ENCODE measurements around the gene ARHGAP4.

ARHGAP4 gene

DNA sequence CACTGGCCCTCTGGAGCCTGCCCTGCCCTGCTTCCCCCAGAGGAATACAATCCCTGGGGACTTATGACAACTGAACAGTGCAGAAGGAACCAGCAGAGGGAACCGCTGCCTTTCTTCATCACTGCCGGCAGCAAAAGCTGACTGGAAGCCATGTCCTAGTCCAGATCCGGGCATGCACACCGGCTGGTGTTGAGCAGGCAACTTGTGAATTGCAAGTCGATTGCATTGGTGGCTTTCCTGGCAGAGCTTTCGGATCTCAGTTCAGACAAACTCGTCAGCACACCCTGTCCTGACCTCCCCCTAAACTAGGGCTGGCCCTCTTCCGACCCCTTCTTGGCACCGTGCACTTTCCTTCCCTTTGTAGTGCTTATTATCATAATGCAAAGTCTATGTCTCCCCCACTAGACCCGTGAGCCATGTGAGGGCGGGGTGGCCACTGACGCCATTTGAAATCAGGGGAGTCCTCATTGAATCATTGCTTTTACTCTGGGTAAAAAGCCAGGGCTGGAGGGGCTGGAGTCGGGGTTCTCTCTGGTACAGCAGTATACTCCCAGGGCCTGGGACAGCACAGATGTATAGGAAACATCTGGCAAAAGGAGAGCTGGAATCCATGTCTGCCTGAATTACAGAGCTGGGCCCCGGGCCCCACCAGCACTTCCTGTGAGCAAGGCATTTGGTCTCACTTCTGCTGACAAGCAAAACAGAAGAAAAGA lies 1.8 kb downstream of the ARHGAP4 start:
- no peak for DNase-seq

DNA sequence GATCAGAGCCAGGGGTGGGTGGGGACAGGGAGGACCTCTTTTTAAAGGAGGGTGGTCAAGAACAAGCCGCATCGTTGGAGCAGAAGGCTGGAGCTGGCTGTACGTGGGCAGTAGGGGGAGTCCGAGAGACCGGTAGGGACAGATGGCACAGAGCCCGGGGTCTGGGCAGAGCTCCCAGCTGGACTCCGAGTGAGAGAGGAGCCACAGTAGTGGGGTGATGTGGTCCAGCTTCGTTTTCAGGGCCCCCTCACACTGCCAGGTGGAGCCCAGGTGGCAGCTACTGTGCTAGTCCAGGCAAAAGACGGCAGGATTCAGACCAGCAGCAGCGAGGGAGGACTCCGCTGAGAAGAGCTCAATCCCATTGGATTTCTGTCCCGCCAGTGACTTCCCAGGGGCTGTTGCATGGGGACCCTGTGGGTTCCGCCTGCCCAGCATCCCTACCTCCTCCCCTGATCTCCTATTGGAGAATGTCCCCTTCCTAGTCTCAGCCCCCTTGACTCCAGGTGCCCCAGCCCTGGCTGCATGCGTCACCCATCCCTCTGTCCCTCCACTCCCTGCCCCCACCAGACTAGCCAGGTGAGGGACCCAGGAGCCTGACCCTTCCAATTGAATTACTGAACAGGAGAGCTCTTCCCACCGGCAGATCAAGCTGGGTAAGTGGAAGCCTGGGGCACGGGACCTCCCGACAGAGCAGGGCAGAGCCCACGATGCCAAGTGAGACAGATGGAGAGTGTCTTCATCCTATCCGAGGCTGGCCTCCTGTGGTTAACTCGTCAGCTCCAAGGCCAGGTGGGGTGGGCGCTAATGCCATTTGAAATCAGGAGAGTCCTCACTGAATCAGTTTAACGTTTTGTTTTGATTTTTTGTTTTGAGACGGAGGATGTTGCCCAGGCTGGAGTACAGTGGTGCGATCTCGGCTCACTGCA lies 2.9 kb downstream of the ARHGAP4 start:
- DNase-seq = no peak

GRCh38 chrX:153921511-153922446 lies 4.3 kb downstream of the ARHGAP4 start:
- DNase-seq = no peak

DNA sequence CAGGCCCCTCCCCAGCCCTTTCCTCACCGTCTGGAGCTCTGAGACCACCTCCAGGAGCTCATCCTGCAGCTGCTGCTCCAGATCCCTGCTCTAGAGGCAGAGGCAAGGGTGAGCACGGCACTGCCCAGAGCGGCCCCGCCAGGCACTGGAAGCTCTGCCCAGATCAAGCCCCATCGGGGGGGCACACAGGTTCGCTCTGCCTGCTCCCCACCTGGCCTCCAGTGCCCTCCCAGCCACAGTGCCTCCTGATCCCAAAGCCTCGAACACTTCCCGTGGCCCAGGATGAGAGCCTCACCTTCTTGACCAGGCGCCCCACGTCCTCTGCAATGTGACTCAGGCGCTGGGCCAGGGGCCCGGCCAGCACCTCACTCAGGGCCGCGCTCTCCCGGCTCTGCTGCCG lies 5.0 kb downstream of the ARHGAP4 start:
- DNase-seq = no peak

DNA sequence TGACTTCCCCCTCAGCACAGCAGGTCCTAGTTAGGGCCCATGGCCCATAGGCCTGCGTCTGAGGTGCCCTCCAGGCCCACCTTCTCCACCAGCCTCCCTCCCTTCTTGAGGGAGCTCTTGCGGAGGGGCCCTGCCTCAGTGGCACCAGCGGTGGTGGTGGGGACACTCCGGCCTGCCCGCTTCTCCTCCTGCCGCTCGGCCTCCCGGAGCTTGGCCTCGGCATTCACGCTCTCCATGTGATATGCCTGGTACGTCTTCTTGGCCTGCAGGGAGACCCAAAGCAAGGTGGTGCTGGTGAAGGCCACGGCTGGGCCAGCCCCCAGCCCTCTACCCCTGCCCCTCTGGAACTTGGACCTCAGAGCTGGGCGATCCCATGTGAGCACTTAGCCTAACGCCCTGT lies 5.5 kb downstream of the ARHGAP4 start:
- DNase-seq = no peak

DNA sequence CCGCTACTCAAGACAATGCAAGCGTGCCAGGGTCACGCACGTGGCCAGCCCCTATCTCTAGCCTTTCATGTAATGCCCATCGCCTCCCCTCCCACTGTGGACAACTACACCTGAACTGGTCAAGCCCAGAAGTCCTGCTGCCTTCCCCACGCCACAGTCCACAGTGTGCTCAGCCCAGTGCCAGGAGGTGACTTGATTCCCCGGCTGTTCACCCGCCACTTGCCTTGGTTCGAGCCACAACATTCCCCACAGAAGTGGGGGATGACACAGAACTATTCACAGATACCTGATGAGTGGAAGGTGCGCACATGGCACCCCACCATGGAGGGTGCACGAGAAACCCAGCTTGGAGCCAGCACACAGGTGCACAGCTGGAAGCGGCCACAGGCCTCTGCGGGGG lies 6.8 kb downstream of the ARHGAP4 start:
- no peak for DNase-seq

GRCh38 chrX:153917869-153918268 lies 8.2 kb downstream of the ARHGAP4 start:
- no peak for DNase-seq

- DNase-seq = no peak
Observed at GRCh38 chrX:153913701-153914100, 12.4 kb downstream of the ARHGAP4 start.

- DNase-seq = no peak
Observed at GRCh38 chrX:153913211-153913610, 12.9 kb downstream of the ARHGAP4 start.

- DNase-seq = no peak
Observed at GRCh38 chrX:153911798-153912197, 14.3 kb downstream of the ARHGAP4 start.

GRCh38 chrX:153910446-153910845 lies 15.6 kb downstream of the ARHGAP4 start:
- DNase-seq = no peak

- DNase-seq = no peak
Observed at GRCh38 chrX:153909980-153910360, 16.1 kb downstream of the ARHGAP4 start.

DNA sequence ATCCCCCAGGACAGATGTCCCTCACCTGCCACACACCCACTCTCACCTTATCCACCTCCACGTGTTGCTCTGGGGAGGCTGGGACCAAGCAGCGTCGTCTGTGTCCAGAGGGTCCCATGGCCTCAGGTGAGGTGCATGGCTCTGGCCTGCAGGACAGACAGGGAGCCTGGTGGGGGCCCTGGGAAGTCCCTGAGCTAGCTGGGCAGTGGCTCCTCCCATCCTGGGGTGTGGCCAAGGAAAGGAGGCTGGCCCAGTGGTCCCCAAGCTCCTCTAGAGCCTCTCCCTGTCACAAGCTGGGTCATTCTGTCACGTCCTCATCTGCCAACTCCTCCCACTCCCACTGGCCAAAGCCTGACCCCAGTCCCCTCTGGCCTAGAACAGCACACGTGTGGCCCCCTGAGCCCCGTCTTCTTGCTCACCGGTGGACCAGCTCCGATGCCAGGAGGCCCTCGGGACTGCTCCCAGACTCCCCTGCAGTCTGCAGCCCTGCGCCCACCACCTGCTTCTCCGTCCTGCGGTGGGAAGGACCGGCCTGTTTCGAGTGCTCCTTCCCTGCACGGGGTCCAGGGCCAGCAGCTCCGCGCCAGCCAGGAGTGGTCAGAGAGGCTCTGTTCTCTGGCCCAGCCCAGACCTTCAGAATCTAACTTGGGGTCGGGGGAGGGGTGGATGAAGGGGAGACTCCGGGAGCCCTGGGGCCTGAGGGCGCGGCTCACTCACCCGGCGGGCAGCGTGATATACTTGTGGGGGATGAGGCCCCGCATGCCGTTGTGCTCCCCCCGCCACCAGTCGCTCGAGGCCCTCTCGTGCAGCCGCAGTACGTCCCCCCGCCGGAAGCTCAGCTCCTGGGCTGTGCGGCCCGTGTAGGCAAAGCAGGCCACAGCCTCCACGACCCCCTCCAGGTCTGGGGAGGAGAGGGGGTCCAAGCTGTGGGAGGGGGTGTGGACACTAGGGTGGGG lies 16.8 kb downstream of the ARHGAP4 start:
- no peak for DNase-seq

DNA sequence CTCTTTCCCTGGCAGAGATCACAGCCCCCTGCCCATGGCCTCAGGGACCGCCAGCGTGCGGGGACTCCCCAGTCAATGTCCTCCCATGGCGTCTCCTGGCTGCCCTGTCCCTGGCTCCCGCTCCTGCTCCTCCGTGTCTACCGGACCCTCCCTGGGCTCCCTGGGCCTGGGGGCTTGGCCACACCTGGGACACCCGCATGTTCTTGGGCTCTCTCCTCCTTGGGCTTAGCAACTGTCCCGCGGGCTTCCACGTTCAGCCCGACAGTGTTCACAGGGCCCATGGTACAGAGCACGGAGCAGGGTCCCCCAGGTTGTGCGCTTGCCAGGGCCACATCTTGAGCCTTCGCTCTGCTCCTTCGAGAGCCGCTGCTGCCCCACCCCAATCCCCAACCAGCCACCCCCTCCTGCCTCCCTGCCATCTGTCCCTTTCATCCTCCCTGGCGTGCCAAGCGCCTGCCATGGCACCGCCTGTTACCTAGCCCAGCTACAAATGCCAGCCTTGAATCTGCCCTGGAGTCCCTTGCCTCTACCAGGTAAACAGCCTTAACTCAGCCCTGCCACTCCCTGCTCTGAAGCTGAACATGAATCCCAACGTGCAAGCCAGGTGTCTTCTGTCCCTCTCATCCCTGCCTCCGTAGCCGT lies 17.7 kb downstream of the ARHGAP4 start:
- DNase-seq = no peak

- DNase-seq = no peak
Observed at GRCh38 chrX:153907456-153907855, 18.6 kb downstream of the ARHGAP4 start.

DNA sequence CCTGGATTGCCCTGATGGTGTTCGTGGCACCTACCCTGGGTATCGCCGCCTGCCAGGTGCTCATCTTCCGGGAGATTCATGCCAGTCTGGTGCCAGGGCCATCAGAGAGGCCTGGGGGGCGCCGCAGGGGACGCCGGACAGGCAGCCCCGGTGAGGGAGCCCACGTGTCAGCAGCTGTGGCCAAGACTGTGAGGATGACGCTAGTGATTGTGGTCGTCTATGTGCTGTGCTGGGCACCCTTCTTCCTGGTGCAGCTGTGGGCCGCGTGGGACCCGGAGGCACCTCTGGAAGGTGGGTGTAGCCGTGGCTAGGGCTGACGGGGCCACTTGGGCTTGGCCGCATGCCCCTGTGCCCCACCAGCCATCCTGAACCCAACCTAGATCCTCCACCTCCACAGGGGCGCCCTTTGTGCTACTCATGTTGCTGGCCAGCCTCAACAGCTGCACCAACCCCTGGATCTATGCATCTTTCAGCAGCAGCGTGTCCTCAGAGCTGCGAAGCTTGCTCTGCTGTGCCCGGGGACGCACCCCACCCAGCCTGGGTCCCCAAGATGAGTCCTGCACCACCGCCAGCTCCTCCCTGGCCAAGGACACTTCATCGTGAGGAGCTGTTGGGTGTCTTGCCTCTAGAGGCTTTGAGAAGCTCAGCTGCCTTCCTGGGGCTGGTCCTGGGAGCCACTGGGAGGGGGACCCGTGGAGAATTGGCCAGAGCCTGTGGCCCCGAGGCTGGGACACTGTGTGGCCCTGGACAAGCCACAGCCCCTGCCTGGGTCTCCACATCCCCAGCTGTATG lies 19.7 kb downstream of the ARHGAP4 start:
- DNase-seq = peak; percentile 48

DNA sequence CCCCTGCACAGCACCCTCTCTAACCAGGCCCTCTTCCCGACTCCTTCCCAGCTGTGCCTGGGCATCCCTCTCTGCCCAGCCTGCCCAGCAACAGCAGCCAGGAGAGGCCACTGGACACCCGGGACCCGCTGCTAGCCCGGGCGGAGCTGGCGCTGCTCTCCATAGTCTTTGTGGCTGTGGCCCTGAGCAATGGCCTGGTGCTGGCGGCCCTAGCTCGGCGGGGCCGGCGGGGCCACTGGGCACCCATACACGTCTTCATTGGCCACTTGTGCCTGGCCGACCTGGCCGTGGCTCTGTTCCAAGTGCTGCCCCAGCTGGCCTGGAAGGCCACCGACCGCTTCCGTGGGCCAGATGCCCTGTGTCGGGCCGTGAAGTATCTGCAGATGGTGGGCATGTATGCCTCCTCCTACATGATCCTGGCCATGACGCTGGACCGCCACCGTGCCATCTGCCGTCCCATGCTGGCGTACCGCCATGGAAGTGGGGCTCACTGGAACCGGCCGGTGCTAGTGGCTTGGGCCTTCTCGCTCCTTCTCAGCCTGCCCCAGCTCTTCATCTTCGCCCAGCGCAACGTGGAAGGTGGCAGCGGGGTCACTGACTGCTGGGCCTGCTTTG lies 20.5 kb downstream of the ARHGAP4 start:
- DNase-seq = no peak

DNA sequence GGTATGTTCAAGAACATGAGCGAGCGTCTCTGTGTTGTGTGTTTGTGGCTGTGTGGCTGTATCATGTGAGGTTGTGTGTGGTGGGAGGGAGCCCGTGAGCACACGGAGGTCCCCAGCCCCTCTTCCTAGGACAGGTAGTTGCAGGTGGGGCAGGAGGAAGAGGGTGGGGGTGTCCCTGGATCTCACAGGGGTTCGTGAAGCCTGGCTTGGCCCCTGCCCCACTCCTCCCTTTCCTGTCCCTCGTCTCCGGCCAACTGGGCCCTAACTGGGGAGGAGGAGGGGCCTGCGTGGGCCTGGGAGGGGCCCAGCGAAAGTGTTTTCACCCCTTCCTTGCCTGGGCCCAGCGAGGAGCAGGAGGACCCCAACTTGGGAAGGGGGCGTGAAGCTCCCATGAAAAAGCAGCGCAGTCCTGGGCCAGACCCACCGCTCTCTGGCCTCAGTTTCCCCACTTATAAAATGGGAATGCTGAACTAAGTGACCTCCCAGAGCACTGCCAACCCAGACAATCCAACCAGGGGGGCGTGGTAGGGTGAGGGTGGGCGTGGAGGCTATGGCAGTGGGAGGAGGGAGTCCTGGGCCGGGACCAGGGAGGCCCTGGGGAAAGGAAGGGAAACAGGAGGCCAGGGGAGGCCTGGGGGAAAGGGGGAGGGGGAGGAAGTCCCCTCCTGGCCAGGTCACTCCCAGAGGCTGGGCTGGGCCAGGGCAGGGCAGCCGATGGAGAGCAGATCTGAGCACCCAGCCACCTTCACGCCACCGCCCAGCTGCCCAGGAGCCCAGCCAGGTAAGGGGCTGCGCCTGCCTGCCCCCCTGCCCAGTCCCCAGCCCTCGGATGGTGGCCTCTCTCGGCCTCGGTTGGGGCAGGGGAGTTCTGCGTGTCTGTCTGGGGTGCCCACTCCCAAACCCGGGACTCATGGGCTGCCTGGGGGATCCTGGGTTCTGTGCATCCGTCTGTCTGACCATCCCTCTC lies 21.8 kb downstream of the ARHGAP4 start, which contains the start of gene AVPR2:
Gene AVPR2, plus strand, starts transcription at position 683 of the 967 bp plus-strand sequence. CDS start 473 bp downstream, outside the sequence.
- DNase-seq = no peak
